GM23248 (cell line): Measurements from ENCODE around the gene ADK. TPM values are rescaled to one million over a fixed set of nuclear protein-coding genes. Genes with fewer than 3 reads are reported as not detected.
"Not testable (repeated sequence)": the region's sequence is repeated elsewhere in the genome, so short reads cannot be mapped to it uniquely, and the experiment has no call there.

Experiments
- DNase-seq: peaks from one replicate; pipeline ENCODE4 v3.0.0-alpha.2; 2015
- H2AFZ ChIP-seq: fragments of 200-600 bp; sonication (generic); 2 replicates; pipeline ENCODE4 v1.6.1; 2016; ENCODE audit warnings: antibody characterized with exemption
- H3F3A ChIP-seq: fragments of 200-600 bp; sonication (generic); 2 replicates; pipeline ENCODE4 v1.6.1; 2016; ENCODE audit warnings: mild to moderate bottlenecking, antibody characterized with exemption, mixed run types; ENCODE audit not compliant: insufficient read depth
- H3K27ac ChIP-seq: fragments of 200-600 bp; sonication (generic); 2 replicates; pipeline ENCODE4 v1.5.1; 2016; ENCODE audit warnings: mild to moderate bottlenecking
- H3K27me3 ChIP-seq: fragments of 200-600 bp; sonication (generic); replicated peaks from 2 replicates; pipeline ENCODE4 v1.6.1; 2016; ENCODE audit warnings: mild to moderate bottlenecking; ENCODE audit not compliant: insufficient read depth
- H3K36me3 ChIP-seq: fragments of 200-600 bp; sonication (generic); 2 replicates; pipeline ENCODE4 v1.6.1; 2016; ENCODE audit warnings: low read depth, mild to moderate bottlenecking
- H3K4me1 ChIP-seq: fragments of 200-600 bp; sonication (generic); 2 replicates; pipeline ENCODE4 v1.6.1; 2016; ENCODE audit warnings: mild to moderate bottlenecking; ENCODE audit not compliant: insufficient read depth
- H3K4me2 ChIP-seq: fragments of 200-600 bp; sonication (generic); one replicate; pipeline ENCODE4 v1.6.1; 2016; ENCODE audit warnings: mild to moderate bottlenecking; ENCODE audit not compliant: unreplicated experiment
- H3K4me3 ChIP-seq: fragments of 200-600 bp; sonication (generic); 2 replicates; pipeline ENCODE4 v1.5.1; 2016; ENCODE audit warnings: mild to moderate bottlenecking
- H3K79me2 ChIP-seq: fragments of 200-600 bp; sonication (generic); 2 replicates; pipeline ENCODE4 v1.6.1; 2016; ENCODE audit warnings: mild to moderate bottlenecking; ENCODE audit not compliant: insufficient read depth
- H3K9ac ChIP-seq: fragments of 200-600 bp; sonication (generic); 2 replicates; pipeline ENCODE4 v1.6.1; 2016; ENCODE audit warnings: mild to moderate bottlenecking
- H3K9me2 ChIP-seq: fragments of 200-600 bp; sonication (generic); 2 replicates; pipeline ENCODE4 v1.6.1; 2016; ENCODE audit warnings: mixed run types, mild to moderate bottlenecking, moderate library complexity; ENCODE audit not compliant: insufficient read depth
- H3K9me3 ChIP-seq: fragments of 200-600 bp; sonication (generic); one replicate; pipeline ENCODE4 v1.6.1; 2017; ENCODE audit warnings: low read depth
- H4K20me1 ChIP-seq: fragments of 200-600 bp; sonication (generic); 2 replicates; pipeline ENCODE4 v1.6.0; 2016; ENCODE audit not compliant: insufficient read depth
- EZH2 ChIP-seq: fragments of 200-600 bp; sonication (generic); IDR thresholded peaks from 2 replicates; pipeline ENCODE4 v1.6.1; 2018; ENCODE audit warnings: antibody characterized with exemption, mild to moderate bottlenecking; ENCODE audit not compliant: insufficient read depth, poor library complexity, severe bottlenecking
- EZH2phosphoT487 ChIP-seq: fragments of 200-600 bp; sonication (generic); IDR thresholded peaks from 2 replicates; pipeline ENCODE4 v1.6.1; 2018; ENCODE audit warnings: antibody characterized with exemption, moderate library complexity, mild to moderate bottlenecking, low read depth; ENCODE audit not compliant: insufficient read depth
- WGBS, 2 experiments: methylation state at CpG; one replicate each; pipeline ENCODE4 v1.1.6; 2015 to 2017; ENCODE audit warnings: low lambda C conversion rate in 2 of 2, low coverage in 1 of 2; ENCODE audit errors: missing lambda C conversion rate in 2 of 2; 5-methylcytosine and 5-hydroxymethylcytosine counted together
- in situ Hi-C: fragments of 300-500 bp; cut with MboI; formaldehyde crosslinking; loops from 2 replicates; pipeline ENCODE4 v1.15.0; 2020
- polyA plus RNA-seq: library from polyadenylated mRNA; unstranded; fragments of >200 nt; fragmentation: Nextera tagmentation; extraction: Ambion mirVana; gene quantifications from 2 replicates; pipeline ENCODE4 v1.2.1, GENCODE V29; 2016
- total RNA-seq: library from RNA; depleted of rRNA; stranded (reverse); fragments of >200 nt; shearing (Covaris generic); gene quantifications from 2 replicates; pipeline ENCODE4 v1.2.3, GENCODE V29; 2014

Gene ADK
- total and polyA plus RNA-seq, 2 experiments from 2014 or later, result 43.7 to 75.1 TPM

DNA sequence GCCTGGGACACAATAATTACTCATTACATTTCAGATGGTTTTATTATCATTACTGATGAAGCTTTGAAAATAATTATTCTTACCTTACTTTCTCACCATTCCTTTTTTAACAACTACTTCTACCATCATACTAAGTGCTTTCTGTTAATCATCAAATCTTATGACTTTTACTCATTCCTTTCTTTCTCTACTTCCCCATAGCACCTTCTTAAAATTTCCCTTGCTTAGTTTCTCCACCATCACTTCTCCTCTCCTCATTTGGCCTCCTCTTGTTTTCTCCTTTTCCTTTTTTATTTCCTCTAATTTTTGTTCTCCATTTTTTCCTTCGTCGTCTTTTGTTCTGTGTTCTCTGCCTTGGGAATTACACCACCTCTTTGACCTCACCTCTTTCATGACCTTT is 372.2 kb downstream of the ADK start:
- no peak for DNase-seq
- no peaks in the 10 kb centered on the region for H3K9me2 ChIP-seq
- H3K36me3 ChIP-seq, result peaks cover 3% of the 10 kb centered on the region; the same call in 1 of the 2 replicates
- no peaks in the 10 kb centered on the region for H3F3A ChIP-seq
- no peaks in the 10 kb centered on the region for H3K4me1 ChIP-seq
- TF ChIP-seq EZH2phosphoT487 (no peak), EZH2 (no peak)
- H3K4me3 ChIP-seq, result no peak overlapping the region
- H3K4me2 ChIP-seq, result no peak overlapping the region
- H3K9ac ChIP-seq, result no peak overlapping the region
- in situ Hi-C loops, result no loop called here
- WGBS, 2 experiments, result 99 to 100% methylated on average over 2 of the region's 2 CpGs
- no peaks in the 10 kb centered on the region for H3K79me2 ChIP-seq
- no peak overlapping the region for H2AFZ ChIP-seq
- H3K27me3 ChIP-seq, result no peaks in the 10 kb centered on the region
- no peak overlapping the region for H3K27ac ChIP-seq
- H4K20me1 ChIP-seq, result no peaks in the 10 kb centered on the region
- H3K9me3 ChIP-seq, result no peaks in the 10 kb centered on the region

DNA sequence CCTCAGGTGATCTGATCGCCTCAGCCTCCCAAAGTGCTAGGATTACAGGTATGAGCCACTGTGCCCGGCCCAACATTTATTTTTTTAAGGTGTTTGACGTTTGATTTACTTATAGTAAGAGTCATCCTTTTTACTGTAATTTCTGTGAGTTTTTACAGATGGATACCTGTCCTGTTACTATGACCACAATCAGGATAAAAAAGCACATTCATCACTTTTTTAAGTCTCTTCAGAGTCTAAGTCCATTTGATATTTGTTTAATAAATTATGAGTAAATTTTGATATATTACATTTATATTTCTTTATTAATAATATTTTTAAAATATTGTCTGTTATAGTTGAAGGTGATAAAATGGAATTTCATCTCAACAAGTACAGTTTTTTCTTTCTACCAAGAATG is 374.9 kb downstream of the ADK start:
- WGBS, 2 experiments, result 66 to 77% methylated on average over 3 of the region's 3 CpGs

DNA sequence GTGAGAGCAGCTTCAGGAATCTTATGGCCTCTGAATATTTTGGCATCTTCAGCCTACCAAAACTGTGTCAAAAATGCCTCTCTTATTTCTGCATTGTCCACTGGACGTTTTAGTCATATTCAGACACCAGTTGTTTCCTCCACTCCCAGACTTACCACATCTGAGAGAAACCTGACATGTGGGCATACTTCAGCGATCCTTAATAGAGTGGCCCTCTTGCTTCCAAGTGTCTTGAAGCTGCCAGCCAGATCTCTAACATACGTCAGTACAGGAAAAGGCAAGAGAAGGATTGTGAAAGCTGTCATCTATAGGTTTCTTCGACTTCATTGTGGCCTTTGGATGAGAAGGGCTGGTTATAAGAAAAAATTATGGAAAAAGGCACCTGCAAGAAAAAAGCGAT is 376.6 kb downstream of the ADK start:
- H3K4me3 ChIP-seq, H2AFZ ChIP-seq, H3F3A ChIP-seq, H3K36me3 ChIP-seq, H3K9me2 ChIP-seq, H3K4me1 ChIP-seq, H3K27ac ChIP-seq, in situ Hi-C loops, H3K27me3 ChIP-seq, H3K4me2 ChIP-seq, DNase-seq, H3K79me2 ChIP-seq, H3K9me3 ChIP-seq, H4K20me1 ChIP-seq, H3K9ac ChIP-seq: not testable (repeated sequence)
- 88 to 91% methylated on average over 5 of the region's 5 CpGs for WGBS, 2 experiments

More for the DNA sequence above, 374.9 kb downstream of the ADK start:
- TF ChIP-seq EZH2, result no peak
- TF ChIP-seq EZH2phosphoT487, result no peak
- DNase-seq, result no peak
- peaks cover 2% of the 10 kb centered on the region; the same call in 1 of the 2 replicates for H3K4me1 ChIP-seq
- H4K20me1 ChIP-seq, result no peaks in the 10 kb centered on the region
- no peaks in the 10 kb centered on the region for H3K9me3 ChIP-seq
- no peaks in the 10 kb centered on the region for H3K9me2 ChIP-seq
- no peaks in the 10 kb centered on the region for H3K27me3 ChIP-seq
- no peaks in the 10 kb centered on the region for H3F3A ChIP-seq
- no peaks in the 10 kb centered on the region for H3K79me2 ChIP-seq
- no peak overlapping the region for H3K27ac ChIP-seq
- no peak overlapping the region for H3K4me3 ChIP-seq
- no peak overlapping the region for H3K4me2 ChIP-seq
- H2AFZ ChIP-seq, result no peak overlapping the region
- H3K36me3 ChIP-seq, result peaks cover 6% of the 10 kb centered on the region; the same call in 1 of the 2 replicates
- H3K9ac ChIP-seq, result no peak overlapping the region
- in situ Hi-C loops, result no loop called here

DNA sequence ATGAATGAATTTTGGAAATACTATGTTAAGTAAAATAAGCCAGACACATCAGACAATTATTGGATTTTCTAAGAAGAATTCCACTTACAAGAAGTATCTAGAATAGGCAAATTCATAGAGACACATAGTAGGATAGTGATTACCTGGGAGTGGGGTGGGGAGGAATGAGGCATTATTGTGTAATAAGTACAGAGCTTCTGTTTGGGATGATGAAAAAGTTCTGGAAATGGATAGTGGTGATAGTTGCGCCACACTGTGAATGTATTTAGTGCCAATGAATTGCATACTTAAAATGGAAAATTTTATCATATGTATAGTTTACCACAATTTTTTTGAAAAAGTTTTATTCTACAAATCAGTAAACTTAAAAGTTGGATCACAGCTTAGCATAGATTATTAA is 378.2 kb downstream of the ADK start:
- H3K4me3 ChIP-seq, result no peak overlapping the region
- no peak overlapping the region for H3K27ac ChIP-seq
- H3F3A ChIP-seq, result no peaks in the 10 kb centered on the region
- WGBS, 2 experiments, result 100% methylated on average over 1 of the region's 1 CpG
- no peaks in the 10 kb centered on the region for H3K27me3 ChIP-seq
- H4K20me1 ChIP-seq, result no peaks in the 10 kb centered on the region
- H3K4me2 ChIP-seq, result no peak overlapping the region
- TF ChIP-seq EZH2phosphoT487 (no peak), EZH2 (no peak)
- in situ Hi-C loops, result no loop called here
- H3K36me3 ChIP-seq, result peaks cover 6% of the 10 kb centered on the region; the same call in 1 of the 2 replicates
- no peaks in the 10 kb centered on the region for H3K9me2 ChIP-seq
- H3K9me3 ChIP-seq, result no peaks in the 10 kb centered on the region
- no peak for DNase-seq
- no peaks in the 10 kb centered on the region for H3K79me2 ChIP-seq
- no peak overlapping the region for H3K9ac ChIP-seq
- no peak overlapping the region for H2AFZ ChIP-seq
- H3K4me1 ChIP-seq, result peaks cover 6% of the 10 kb centered on the region; the same call in 1 of the 2 replicates

DNA sequence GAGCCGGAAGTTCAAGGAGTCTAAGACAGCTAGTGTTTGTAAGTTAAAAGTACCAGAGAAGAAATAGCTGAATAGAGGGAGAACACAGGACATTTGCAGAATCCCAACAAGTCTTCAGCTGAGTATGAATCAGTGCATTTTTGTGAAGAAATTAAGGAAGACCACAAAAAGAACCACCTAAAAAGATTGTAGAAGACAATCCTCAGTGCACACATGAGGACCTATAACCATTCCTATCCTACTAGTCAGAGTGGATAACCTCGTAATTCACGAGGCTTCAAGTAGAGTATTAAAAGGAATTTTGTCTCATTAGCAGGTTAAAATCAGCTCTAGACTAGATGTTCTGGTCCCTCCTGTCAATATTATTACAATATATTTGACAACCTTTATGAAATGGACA is 380.0 kb downstream of the ADK start:
- DNase-seq, result no peak
- H3K4me2 ChIP-seq, result no peak overlapping the region
- no peaks in the 10 kb centered on the region for H4K20me1 ChIP-seq
- H3K9me2 ChIP-seq, result no peaks in the 10 kb centered on the region
- H2AFZ ChIP-seq, result no peak overlapping the region
- peaks cover 6% of the 10 kb centered on the region; the same call in 1 of the 2 replicates for H3K4me1 ChIP-seq
- no peaks in the 10 kb centered on the region for H3K79me2 ChIP-seq
- H3K36me3 ChIP-seq, result peaks cover 6% of the 10 kb centered on the region; the same call in 1 of the 2 replicates
- H3K27me3 ChIP-seq, result no peaks in the 10 kb centered on the region
- H3F3A ChIP-seq, result no peaks in the 10 kb centered on the region
- TF ChIP-seq EZH2 (no peak), EZH2phosphoT487 (no peak)
- H3K9me3 ChIP-seq, result no peaks in the 10 kb centered on the region
- WGBS, 2 experiments, result 92 to 94% methylated on average over 3 of the region's 3 CpGs
- no peak overlapping the region for H3K4me3 ChIP-seq
- no peak overlapping the region for H3K9ac ChIP-seq
- in situ Hi-C loops, result no loop called here
- no peak overlapping the region for H3K27ac ChIP-seq
